Calu3 (cell line): Measurements from ENCODE around the gene ATF2. TPM values are rescaled to one million over a fixed set of nuclear protein-coding genes. Genes with fewer than 3 reads are reported as not detected.

ENCODE experiments used
- BruUV-seq: library from RNA; stranded (reverse); fragments of 400-500 nt; replicated peaks from 2 replicates; lab custom pipeline; 2021; lab: Mats Ljungman, UMichigan
- CTCF ChIA-PET: fragments of 300-600 bp; sonication (Branson Sonifier 250); formaldehyde crosslinking; loops from one replicate; lab custom pipeline; 2022; ENCODE audit warnings: antibody characterized with exemption; lab: Charles Lee
- DNase-seq: peaks from one replicate; pipeline ENCODE4 v3.0.0; 2022
- H3K27ac Mint-ChIP-seq: one replicate; pipeline ENCODE4 v1.8.0; 2022; ENCODE audit warnings: mixed read lengths; ENCODE audit not compliant: unreplicated experiment
- H3K27me3 Mint-ChIP-seq: one replicate; pipeline ENCODE4 v1.8.0; 2022; ENCODE audit warnings: mixed read lengths; ENCODE audit not compliant: unreplicated experiment
- H3K36me3 Mint-ChIP-seq: one replicate; pipeline ENCODE4 v1.8.0; 2022; ENCODE audit warnings: mild to moderate bottlenecking, moderate library complexity, mixed read lengths; ENCODE audit not compliant: insufficient read depth, unreplicated experiment
- H3K4me1 Mint-ChIP-seq: one replicate; pipeline ENCODE4 v1.8.0; 2022; ENCODE audit warnings: mild to moderate bottlenecking, low read depth, mixed read lengths; ENCODE audit not compliant: unreplicated experiment
- H3K4me3 Mint-ChIP-seq: one replicate; pipeline ENCODE4 v1.8.0; 2022; ENCODE audit warnings: mild to moderate bottlenecking, low read depth, moderate library complexity, mixed read lengths; ENCODE audit not compliant: unreplicated experiment
- H3K9me3 Mint-ChIP-seq: one replicate; pipeline ENCODE4 v1.8.0; 2022; ENCODE audit warnings: low read depth, mixed read lengths; ENCODE audit not compliant: unreplicated experiment
- CTCF ChIP-seq: fragments of 200-600 bp; IDR thresholded peaks from one replicate; pipeline ENCODE4 v1.8.0; 2022; ENCODE audit warnings: antibody characterized with exemption; ENCODE audit not compliant: unreplicated experiment
- intact Hi-C: fragments of 100-400 bp; cut with micrococcal nuclease; formaldehyde crosslinking; loops from one replicate; pipeline ENCODE4 v1.10.0; 2022; ENCODE audit not compliant: unreplicated experiment
- microRNA-seq: library from miRNA; unstranded; fragments of <30 nt; microRNA quantifications from one replicate; pipeline ENCODE4 v1.2.0, GENCODE V29; 2022
- total RNA-seq: library from RNA; stranded (reverse); gene quantifications from 2 replicates; pipeline ENCODE4 v1.2.3, GENCODE V29; 2022

Gene ATF2
- total RNA-seq, 1 experiment from 2014 or later = 53.9 TPM

- no peak overlapping the region for H3K27ac Mint-ChIP-seq
- no peak overlapping the region for H3K4me3 Mint-ChIP-seq
- DNase-seq = no peak
- H3K27me3 Mint-ChIP-seq = no peaks in the 10 kb centered on the region
- CTCF ChIA-PET = no interaction called here
- intact Hi-C loops = no loop called here
- BruUV-seq = no TSS peak
- TF ChIP-seq CTCF = no peak
- no peaks in the 10 kb centered on the region for H3K9me3 Mint-ChIP-seq
- no peaks in the 10 kb centered on the region for H3K4me1 Mint-ChIP-seq
- no peaks in the 10 kb centered on the region for H3K36me3 Mint-ChIP-seq
Measured at GRCh38 chr2:175026385-175026784, 141.6 kb downstream of the ATF2 start.

GRCh38 chr2:175025946-175026345 lies 142.1 kb downstream of the ATF2 start:
- no peaks in the 10 kb centered on the region for H3K36me3 Mint-ChIP-seq
- DNase-seq = no peak
- intact Hi-C loops = no loop called here
- no TSS peak for BruUV-seq
- no peak for TF ChIP-seq CTCF
- H3K4me3 Mint-ChIP-seq = no peak overlapping the region
- H3K4me1 Mint-ChIP-seq = no peaks in the 10 kb centered on the region
- no peak overlapping the region for H3K27ac Mint-ChIP-seq
- H3K9me3 Mint-ChIP-seq = no peaks in the 10 kb centered on the region
- CTCF ChIA-PET = no interaction called here
- H3K27me3 Mint-ChIP-seq = no peaks in the 10 kb centered on the region

GRCh38 chr2:175025233-175025632 lies 142.8 kb downstream of the ATF2 start:
- BruUV-seq = no TSS peak
- Mint-ChIP-seq H3K4me3 (no peak overlapping the region), H3K27me3 (no peaks in the 10 kb centered on the region), H3K36me3 (no peaks in the 10 kb centered on the region), H3K27ac (no peak overlapping the region), H3K9me3 (no peaks in the 10 kb centered on the region), H3K4me1 (no peaks in the 10 kb centered on the region)
- DNase-seq = no peak
- intact Hi-C loops = no loop called here
- TF ChIP-seq CTCF = no peak
- CTCF ChIA-PET = interaction anchor here (0.7 kb wide), 2 partner anchors 14 to 158 kb away, joined by 3 read pairs; no protein-coding TSS in a partner anchor

- BruUV-seq = no TSS peak
- Mint-ChIP-seq H3K9me3 (no peaks in the 10 kb centered on the region), H3K27ac (no peak overlapping the region)
Measured at GRCh38 chr2:175022923-175023322, 145.1 kb downstream of the ATF2 start.

More at GRCh38 chr2:175022923-175023322, 145.1 kb downstream of the ATF2 start:
- H3K36me3 Mint-ChIP-seq = no peaks in the 10 kb centered on the region
- H3K27me3 Mint-ChIP-seq = no peaks in the 10 kb centered on the region
- no peak for DNase-seq
- TF ChIP-seq CTCF = no peak
- intact Hi-C loops = no loop called here
- H3K4me1 Mint-ChIP-seq = no peaks in the 10 kb centered on the region
- no peak overlapping the region for H3K4me3 Mint-ChIP-seq
- CTCF ChIA-PET = no interaction called here

Small RNA genes lying within 50 kb of the gene (microRNA-seq; reads per million reads assigned to microRNA genes)
- gene MIR933 = 1.1 reads per million

Other genes starting within 250 kb of the ATF2 start
- gene CHN1, start 162.8 kb downstream of the ATF2 start, total RNA-seq = 1.3 and 2.4 TPM in 2 replicates
- gene ATP5MC3, start 13.5 kb upstream of the ATF2 start, total RNA-seq = 209 and 225 TPM in 2 replicates